Measurements from ENCODE around the gene KIF1B. TPM values are rescaled to one million over a fixed set of nuclear protein-coding genes. Genes with fewer than 3 reads are reported as not detected.

The KIF1B gene
- total RNA-seq, 1 experiment from 2014 or later, result 28.1 TPM

DNA sequence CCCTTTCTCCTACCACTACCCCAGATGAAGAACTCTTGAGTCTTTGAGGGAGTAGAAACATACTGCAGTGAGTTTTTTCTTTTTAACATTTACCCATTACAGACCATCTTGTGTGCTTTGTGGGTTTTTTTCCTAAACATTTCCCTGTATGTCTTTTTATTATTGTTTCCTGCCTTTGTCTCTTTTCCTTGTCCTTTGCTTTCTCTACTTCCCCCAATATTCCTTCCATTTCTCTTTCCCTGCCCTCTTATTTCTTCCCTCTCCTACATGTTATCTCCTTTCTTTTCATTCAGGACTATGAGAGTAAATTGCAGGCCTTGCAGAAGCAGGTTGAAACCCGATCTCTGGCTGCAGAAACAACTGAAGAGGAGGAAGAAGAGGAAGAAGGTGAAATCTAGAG lies 109.4 kb downstream of the KIF1B start:
- Histone ChIP-seq H3K9me2 (ENCODE audit: insufficient read depth) (no peaks in the 10 kb centered on the region), H3K9ac (ENCODE audit: low read length) (no peak overlapping the region), H2AFZ (ENCODE audit: low read depth, low read length, poor library complexity, severe bottlenecking) (no peak overlapping the region), H3K27ac (ENCODE audit: low read depth, low read length) (no peak overlapping the region), H4K20me1 (ENCODE audit: insufficient read depth) (no peaks in the 10 kb centered on the region), H3K4me1 (ENCODE audit: control insufficient read depth in 1 of 2, insufficient read depth in 2 of 2, low read length in 2 of 2) (no peaks in the 10 kb centered on the region), H3K27me3 (ENCODE audit: insufficient read depth, low read length) (no peaks in the 10 kb centered on the region), H3K4me2 (ENCODE audit: low read length) (no peak overlapping the region), H3K9me3 (ENCODE audit: control insufficient read depth in 1 of 2, insufficient read depth in 1 of 2, low read depth in 1 of 2, low read length in 2 of 2) (no peaks in the 10 kb centered on the region), H3K79me2 (ENCODE audit: insufficient read depth, low read length) (no peaks in the 10 kb centered on the region), H3K36me3 (ENCODE audit: control insufficient read depth in 1 of 2, insufficient read depth in 2 of 2, low read length in 2 of 2) (peaks cover 0 to 4% of the 10 kb centered on the region in 2 experiments; a peak in 1 of 4 replicates), H3K4me3 (replicated peaks in 1 of 2; ENCODE audit: low read depth in 1 of 2, low read length in 2 of 2) (no peak overlapping the region)
- ATAC-seq (no peak), DNase-seq (ENCODE audit: low read depth, low spot score) (no peak)
- ChIA-PET RAD21 (ENCODE audit: low non-redundant PET in 1 of 2, low total read pairs in 2 of 2, uncharacterized antibody in 2 of 2, unreplicated experiment in 2 of 2) (no interaction called here), CTCF (no interaction called here), POLR2A (no interaction called here)
- TF ChIP-seq EGR1 (IDR thresholded peaks at IDR 0.05; ENCODE audit: low read depth) (no peak), EZH2phosphoT487 (IDR thresholded peaks at IDR 0.05; ENCODE audit: borderline replicate concordance) (no peak), TCF7L2 (IDR thresholded peaks at IDR 0.05; ENCODE audit: borderline replicate concordance, extremely low read depth, insufficient read depth, insufficient read length) (no peak), FOSL1 (IDR thresholded peaks at IDR 0.05; ENCODE audit: low read depth) (no peak), ZFX (IDR thresholded peaks at IDR 0.05) (no peak)
- TF ChIP-seq, protein P1, sequence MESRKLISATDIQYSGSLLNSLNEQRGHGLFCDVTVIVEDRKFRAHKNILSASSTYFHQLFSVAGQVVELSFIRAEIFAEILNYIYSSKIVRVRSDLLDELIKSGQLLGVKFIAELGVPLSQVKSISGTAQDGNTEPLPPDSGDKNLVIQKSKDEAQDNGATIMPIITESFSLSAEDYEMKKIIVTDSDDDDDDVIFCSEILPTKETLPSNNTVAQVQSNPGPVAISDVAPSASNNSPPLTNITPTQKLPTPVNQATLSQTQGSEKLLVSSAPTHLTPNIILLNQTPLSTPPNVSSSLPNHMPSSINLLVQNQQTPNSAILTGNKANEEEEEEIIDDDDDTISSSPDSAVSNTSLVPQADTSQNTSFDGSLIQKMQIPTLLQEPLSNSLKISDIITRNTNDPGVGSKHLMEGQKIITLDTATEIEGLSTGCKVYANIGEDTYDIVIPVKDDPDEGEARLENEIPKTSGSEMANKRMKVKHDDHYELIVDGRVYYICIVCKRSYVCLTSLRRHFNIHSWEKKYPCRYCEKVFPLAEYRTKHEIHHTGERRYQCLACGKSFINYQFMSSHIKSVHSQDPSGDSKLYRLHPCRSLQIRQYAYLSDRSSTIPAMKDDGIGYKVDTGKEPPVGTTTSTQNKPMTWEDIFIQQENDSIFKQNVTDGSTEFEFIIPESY (IDR thresholded peaks at IDR 0.05; ENCODE audit: extremely low read depth, insufficient replicate concordance, low read length), result no peak
- TF ChIP-seq, protein P2, sequence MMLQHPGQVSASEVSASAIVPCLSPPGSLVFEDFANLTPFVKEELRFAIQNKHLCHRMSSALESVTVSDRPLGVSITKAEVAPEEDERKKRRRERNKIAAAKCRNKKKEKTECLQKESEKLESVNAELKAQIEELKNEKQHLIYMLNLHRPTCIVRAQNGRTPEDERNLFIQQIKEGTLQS (IDR thresholded peaks at IDR 0.05), result no peak
- no TSS peak for BruUV-seq (replicated peaks)
- intact Hi-C loops (cut with micrococcal nuclease), result no loop called here

DNA sequence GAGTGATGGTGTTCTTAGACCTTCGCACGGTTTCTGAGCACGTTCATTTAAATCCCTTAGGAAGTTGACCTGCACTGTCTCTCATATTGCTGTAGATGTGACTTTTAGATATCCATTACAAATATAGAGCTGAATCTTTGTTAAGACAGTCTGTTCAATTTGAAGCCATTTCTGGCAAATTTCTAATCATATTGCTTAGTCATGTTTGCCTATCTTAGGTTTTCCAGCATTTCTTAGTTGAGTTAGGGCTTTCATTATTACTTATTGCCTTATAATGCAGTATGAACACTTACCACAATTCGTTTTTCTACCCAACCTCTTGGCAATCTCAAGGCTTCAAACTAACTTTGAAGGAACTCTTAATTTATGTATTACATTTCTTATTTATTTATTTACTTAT lies 110.0 kb downstream of the KIF1B start:
- Histone ChIP-seq H3K9me3 (ENCODE audit: control insufficient read depth in 1 of 2, insufficient read depth in 1 of 2, low read depth in 1 of 2, low read length in 2 of 2) (no peaks in the 10 kb centered on the region), H2AFZ (ENCODE audit: low read depth, low read length, poor library complexity, severe bottlenecking) (no peak overlapping the region), H3K4me2 (ENCODE audit: low read length) (no peak overlapping the region), H3K9ac (ENCODE audit: low read length) (no peak overlapping the region), H3K4me3 (replicated peaks in 1 of 2; ENCODE audit: low read depth in 1 of 2, low read length in 2 of 2) (no peak overlapping the region), H3K27ac (ENCODE audit: low read depth, low read length) (no peak overlapping the region), H3K9me2 (ENCODE audit: insufficient read depth) (no peaks in the 10 kb centered on the region), H3K79me2 (ENCODE audit: insufficient read depth, low read length) (no peaks in the 10 kb centered on the region), H4K20me1 (ENCODE audit: insufficient read depth) (no peaks in the 10 kb centered on the region), H3K27me3 (ENCODE audit: insufficient read depth, low read length) (no peaks in the 10 kb centered on the region), H3K4me1 (ENCODE audit: control insufficient read depth in 1 of 2, insufficient read depth in 2 of 2, low read length in 2 of 2) (no peaks in the 10 kb centered on the region), H3K36me3 (ENCODE audit: control insufficient read depth in 1 of 2, insufficient read depth in 2 of 2, low read length in 2 of 2) (peaks cover 0 to 4% of the 10 kb centered on the region in 2 experiments; a peak in 1 of 4 replicates)
- no TSS peak for BruUV-seq (replicated peaks)
- CTCF ChIA-PET, result no interaction called here
- DNase-seq (ENCODE audit: low read depth, low spot score) (no peak), ATAC-seq (no peak)
- intact Hi-C loops (cut with micrococcal nuclease), result no loop called here
- POLR2A ChIA-PET, result no interaction called here
- RAD21 ChIA-PET (ENCODE audit: low non-redundant PET in 1 of 2, low total read pairs in 2 of 2, uncharacterized antibody in 2 of 2, unreplicated experiment in 2 of 2), result no interaction called here
- TF ChIP-seq, protein P3, sequence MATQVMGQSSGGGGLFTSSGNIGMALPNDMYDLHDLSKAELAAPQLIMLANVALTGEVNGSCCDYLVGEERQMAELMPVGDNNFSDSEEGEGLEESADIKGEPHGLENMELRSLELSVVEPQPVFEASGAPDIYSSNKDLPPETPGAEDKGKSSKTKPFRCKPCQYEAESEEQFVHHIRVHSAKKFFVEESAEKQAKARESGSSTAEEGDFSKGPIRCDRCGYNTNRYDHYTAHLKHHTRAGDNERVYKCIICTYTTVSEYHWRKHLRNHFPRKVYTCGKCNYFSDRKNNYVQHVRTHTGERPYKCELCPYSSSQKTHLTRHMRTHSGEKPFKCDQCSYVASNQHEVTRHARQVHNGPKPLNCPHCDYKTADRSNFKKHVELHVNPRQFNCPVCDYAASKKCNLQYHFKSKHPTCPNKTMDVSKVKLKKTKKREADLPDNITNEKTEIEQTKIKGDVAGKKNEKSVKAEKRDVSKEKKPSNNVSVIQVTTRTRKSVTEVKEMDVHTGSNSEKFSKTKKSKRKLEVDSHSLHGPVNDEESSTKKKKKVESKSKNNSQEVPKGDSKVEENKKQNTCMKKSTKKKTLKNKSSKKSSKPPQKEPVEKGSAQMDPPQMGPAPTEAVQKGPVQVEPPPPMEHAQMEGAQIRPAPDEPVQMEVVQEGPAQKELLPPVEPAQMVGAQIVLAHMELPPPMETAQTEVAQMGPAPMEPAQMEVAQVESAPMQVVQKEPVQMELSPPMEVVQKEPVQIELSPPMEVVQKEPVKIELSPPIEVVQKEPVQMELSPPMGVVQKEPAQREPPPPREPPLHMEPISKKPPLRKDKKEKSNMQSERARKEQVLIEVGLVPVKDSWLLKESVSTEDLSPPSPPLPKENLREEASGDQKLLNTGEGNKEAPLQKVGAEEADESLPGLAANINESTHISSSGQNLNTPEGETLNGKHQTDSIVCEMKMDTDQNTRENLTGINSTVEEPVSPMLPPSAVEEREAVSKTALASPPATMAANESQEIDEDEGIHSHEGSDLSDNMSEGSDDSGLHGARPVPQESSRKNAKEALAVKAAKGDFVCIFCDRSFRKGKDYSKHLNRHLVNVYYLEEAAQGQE (IDR thresholded peaks at IDR 0.05; ENCODE audit: low read depth), result no peak
- TF ChIP-seq POLR2AphosphoS5 (IDR thresholded peaks at IDR 0.05; ENCODE audit: low read depth, low read length) (no peak), YY1 (IDR thresholded peaks at IDR 0.05; ENCODE audit: extremely low read depth, insufficient replicate concordance, low read depth, low read length) (no peak), ELF1 (IDR thresholded peaks at IDR 0.05; ENCODE audit: borderline replicate concordance, low read depth) (no peak), JUND (IDR thresholded peaks at IDR 0.05) (no peak), EZH2 (IDR thresholded peaks at IDR 0.05) (no peak), EGR1 (IDR thresholded peaks at IDR 0.05; ENCODE audit: low read depth) (no peak), CEBPB (IDR thresholded peaks at IDR 0.05; ENCODE audit: low read depth) (no peak)

Measured in HCT116 (cell line).